GM23338 (cell line): Measurements from ENCODE around the gene VSIG4. TPM values are rescaled to one million over a fixed set of nuclear protein-coding genes. Genes with fewer than 3 reads are reported as not detected.

Experiments
- ATAC-seq: fragments of 200-7000 bp; cut with Tn5 transposase; 3 replicates; pipeline ENCODE4 v1.9.1; 2020
- DNase-seq: peaks from one replicate; pipeline ENCODE4 v3.0.0-alpha.2; 2015; ENCODE audit warnings: low spot score
- H2AFZ ChIP-seq: fragments of 200-600 bp; sonication (generic); 2 replicates; pipeline ENCODE4 v1.8.0; 2016; ENCODE audit warnings: antibody characterized with exemption, mild to moderate bottlenecking, moderate library complexity
- H3F3A ChIP-seq: fragments of 200-600 bp; sonication (generic); replicated peaks from 2 replicates; pipeline ENCODE4 v1.8.0; 2017; ENCODE audit warnings: antibody characterized with exemption, mixed run types, low read depth
- H3K27ac ChIP-seq: fragments of 200-600 bp; sonication (generic); 2 replicates; pipeline ENCODE4 v1.6.1; 2016; ENCODE audit warnings: low read depth
- H3K27me3 ChIP-seq: fragments of 200-600 bp; sonication (generic); 2 replicates; pipeline ENCODE4 v1.8.0; 2016; ENCODE audit warnings: mild to moderate bottlenecking, mixed run types, moderate library complexity; ENCODE audit not compliant: insufficient read depth
- H3K36me3 ChIP-seq: fragments of 200-600 bp; sonication (generic); 2 replicates; pipeline ENCODE4 v1.8.0; 2016; ENCODE audit warnings: mild to moderate bottlenecking; ENCODE audit not compliant: insufficient read depth
- H3K4me1 ChIP-seq: fragments of 200-600 bp; sonication (generic); 2 replicates; pipeline ENCODE4 v1.8.0; 2016; ENCODE audit warnings: mild to moderate bottlenecking, moderate library complexity; ENCODE audit not compliant: insufficient read depth
- H3K4me2 ChIP-seq: fragments of 200-600 bp; sonication (generic); 2 replicates; pipeline ENCODE4 v1.7.1; 2017; ENCODE audit warnings: mixed run types
- H3K4me3 ChIP-seq: fragments of 200-600 bp; sonication (generic); 2 replicates; pipeline ENCODE4 v1.6.1; 2016; ENCODE audit warnings: mixed run types
- H3K79me2 ChIP-seq: fragments of 200-600 bp; sonication (generic); replicated peaks from 2 replicates; pipeline ENCODE4 v1.8.0; 2017; ENCODE audit warnings: mild to moderate bottlenecking; ENCODE audit not compliant: insufficient read depth
- H3K9me2 ChIP-seq: fragments of 200-600 bp; sonication (generic); 2 replicates; pipeline ENCODE4 v1.8.0; 2017; ENCODE audit not compliant: insufficient read depth
- H4K20me1 ChIP-seq: fragments of 200-600 bp; sonication (generic); replicated peaks from 2 replicates; pipeline ENCODE4 v1.8.0; 2017; ENCODE audit warnings: mild to moderate bottlenecking; ENCODE audit not compliant: insufficient read depth
- H3K27ac Mint-ChIP-seq: 2 replicates; pipeline ENCODE4 v1.8.0; 2020; ENCODE audit warnings: inconsistent platforms, mild to moderate bottlenecking, moderate library complexity, mixed read lengths
- H3K27me3 Mint-ChIP-seq: 3 replicates; pipeline ENCODE4 v1.8.0; 2022; ENCODE audit warnings: low read depth, mild to moderate bottlenecking, moderate library complexity, mixed read lengths, inconsistent platforms; ENCODE audit not compliant: insufficient read depth, poor library complexity
- H3K36me3 Mint-ChIP-seq: 3 replicates; pipeline ENCODE4 v1.8.0; 2021; ENCODE audit warnings: low read depth, mild to moderate bottlenecking, inconsistent platforms, moderate library complexity, mixed read lengths
- H3K4me1 Mint-ChIP-seq: 3 replicates; pipeline ENCODE4 v1.8.0; 2020; ENCODE audit warnings: mild to moderate bottlenecking, inconsistent platforms, mixed read lengths
- H3K4me3 Mint-ChIP-seq: 3 replicates; pipeline ENCODE4 v1.8.0; 2021; ENCODE audit warnings: moderate library complexity, mild to moderate bottlenecking, inconsistent platforms, mixed read lengths
- H3K9me3 Mint-ChIP-seq: 3 replicates; pipeline ENCODE4 v1.8.0; 2020; ENCODE audit warnings: moderate library complexity, mild to moderate bottlenecking, inconsistent platforms, mixed read lengths
- CREB1 ChIP-seq: fragments of 250-450 bp; sonication (Bioruptor Pico); IDR thresholded peaks from 2 replicates; pipeline ENCODE4 v1.5.0; 2020; ENCODE audit warnings: low read depth, mild to moderate bottlenecking, moderate library complexity
- CTCF ChIP-seq, 2 experiments: fragments of 200-600 bp in 1 of 2; sonication (generic) in 1 of 2; conservative IDR thresholded peaks; 2 replicates each; pipeline versions ENCODE4 v1.5.1 to v1.6.1; 2016 to 2017; ENCODE audit warnings: antibody characterized with exemption in 2 of 2, low read depth in 2 of 2, mild to moderate bottlenecking in 2 of 2, moderate library complexity in 1 of 2
- JUNB ChIP-seq: IDR thresholded peaks from one replicate; pipeline ENCODE4 v1.6.1; 2016; ENCODE audit warnings: antibody characterized with exemption; ENCODE audit not compliant: unreplicated experiment
- NANOG ChIP-seq: IDR thresholded peaks from 2 replicates; pipeline ENCODE4 v1.6.1; 2016; ENCODE audit warnings: antibody characterized with exemption, borderline replicate concordance
- ZNF462 ChIP-seq: fragments of 250-450 bp; sonication (Bioruptor Pico); IDR thresholded peaks from 2 replicates; pipeline ENCODE4 v1.5.0; 2020; ENCODE audit warnings: mild to moderate bottlenecking, moderate library complexity
- polyA plus RNA-seq: library from polyadenylated mRNA; unstranded; fragments of >200 nt; fragmentation: Nextera tagmentation; extraction: Ambion mirVana; gene quantifications from 2 replicates; pipeline ENCODE4 v1.2.1, GENCODE V29; 2016
- total RNA-seq: library from RNA; depleted of rRNA; stranded (reverse); fragments of >200 nt; shearing (Covaris generic); gene quantifications from 2 replicates; pipeline ENCODE4 v1.2.3, GENCODE V29; 2014

The VSIG4 gene
- total and polyA plus RNA-seq, 2 experiments from 2014 or later: not detected

- Mint-ChIP-seq H3K36me3 (no peaks in the 10 kb centered on the region), H3K9me3 (no peaks in the 10 kb centered on the region), H3K27ac (no peak overlapping the region), H3K27me3 (no peaks in the 10 kb centered on the region), H3K4me1 (no peaks in the 10 kb centered on the region), H3K4me3 (no peak overlapping the region)
- no peak for ATAC-seq
- Histone ChIP-seq H3K4me1 (no peaks in the 10 kb centered on the region), H3K27ac (no peak overlapping the region), H2AFZ (no peak overlapping the region), H4K20me1 (no peaks in the 10 kb centered on the region), H3K4me3 (no peak overlapping the region), H3F3A (no peaks in the 10 kb centered on the region), H3K9me2 (no peaks in the 10 kb centered on the region), H3K27me3 (no peaks in the 10 kb centered on the region), H3K36me3 (no peaks in the 10 kb centered on the region), H3K4me2 (no peak overlapping the region), H3K79me2 (no peaks in the 10 kb centered on the region)
- no peak for DNase-seq
- TF ChIP-seq CREB1 (CRISPR knock-in tag): no peak
Measured at GRCh38 chrX:66023385-66024091, 16.3 kb downstream of the VSIG4 start.

DNA sequence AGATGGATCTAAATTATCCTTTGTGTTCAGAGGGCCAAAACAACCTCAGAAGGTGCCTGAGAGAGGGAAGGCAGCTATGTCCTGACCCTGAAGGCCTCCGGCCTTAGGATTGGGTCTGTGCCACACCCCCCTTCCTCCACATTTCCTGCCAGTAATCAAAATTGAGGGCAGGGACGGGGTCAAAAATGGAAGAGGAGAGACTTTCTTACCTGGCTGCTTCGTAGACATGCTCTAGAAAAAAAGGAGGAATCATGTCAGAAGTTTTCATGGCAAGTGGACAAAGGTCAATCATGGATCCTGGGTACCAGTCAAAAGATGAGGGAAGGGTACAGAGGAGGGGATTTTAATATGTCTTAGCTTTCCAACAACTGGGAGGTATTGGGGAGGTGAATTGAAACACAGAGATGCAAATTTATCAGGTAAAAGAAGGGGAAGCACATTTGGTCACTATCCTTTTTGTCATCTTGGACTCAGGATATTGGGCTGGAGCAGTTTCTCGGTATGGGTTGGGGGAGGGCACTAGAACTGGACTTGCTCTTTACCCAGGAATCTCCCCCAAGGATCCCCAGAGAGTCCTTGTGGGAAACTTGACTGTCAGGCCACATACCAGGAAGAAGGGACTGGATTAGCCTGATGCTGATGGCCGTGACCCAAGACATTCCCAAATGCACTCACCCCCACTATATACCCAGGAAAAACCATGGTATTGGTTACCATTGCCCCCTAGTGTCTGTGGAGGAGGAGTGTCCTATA is 17.1 kb downstream of the VSIG4 start:
- Histone ChIP-seq H3K27me3 (no peaks in the 10 kb centered on the region), H3F3A (no peaks in the 10 kb centered on the region), H2AFZ (no peak overlapping the region), H4K20me1 (no peaks in the 10 kb centered on the region), H3K4me2 (no peak overlapping the region), H3K4me3 (no peak overlapping the region), H3K9me2 (no peaks in the 10 kb centered on the region), H3K27ac (no peak overlapping the region), H3K36me3 (no peaks in the 10 kb centered on the region), H3K79me2 (no peaks in the 10 kb centered on the region), H3K4me1 (no peaks in the 10 kb centered on the region)
- Mint-ChIP-seq H3K9me3 (no peaks in the 10 kb centered on the region), H3K27ac (no peak overlapping the region), H3K36me3 (no peaks in the 10 kb centered on the region), H3K27me3 (no peaks in the 10 kb centered on the region), H3K4me1 (no peaks in the 10 kb centered on the region), H3K4me3 (no peak overlapping the region)
- ATAC-seq (peak; percentile 87), DNase-seq (peak; percentile 50)
- no peak for TF ChIP-seq NANOG
- TF ChIP-seq CTCF (conservative IDR thresholded peaks at IDR 0.05; ENCODE audit: low read depth in 2 of 2): peak; percentile 49 to 52

DNA sequence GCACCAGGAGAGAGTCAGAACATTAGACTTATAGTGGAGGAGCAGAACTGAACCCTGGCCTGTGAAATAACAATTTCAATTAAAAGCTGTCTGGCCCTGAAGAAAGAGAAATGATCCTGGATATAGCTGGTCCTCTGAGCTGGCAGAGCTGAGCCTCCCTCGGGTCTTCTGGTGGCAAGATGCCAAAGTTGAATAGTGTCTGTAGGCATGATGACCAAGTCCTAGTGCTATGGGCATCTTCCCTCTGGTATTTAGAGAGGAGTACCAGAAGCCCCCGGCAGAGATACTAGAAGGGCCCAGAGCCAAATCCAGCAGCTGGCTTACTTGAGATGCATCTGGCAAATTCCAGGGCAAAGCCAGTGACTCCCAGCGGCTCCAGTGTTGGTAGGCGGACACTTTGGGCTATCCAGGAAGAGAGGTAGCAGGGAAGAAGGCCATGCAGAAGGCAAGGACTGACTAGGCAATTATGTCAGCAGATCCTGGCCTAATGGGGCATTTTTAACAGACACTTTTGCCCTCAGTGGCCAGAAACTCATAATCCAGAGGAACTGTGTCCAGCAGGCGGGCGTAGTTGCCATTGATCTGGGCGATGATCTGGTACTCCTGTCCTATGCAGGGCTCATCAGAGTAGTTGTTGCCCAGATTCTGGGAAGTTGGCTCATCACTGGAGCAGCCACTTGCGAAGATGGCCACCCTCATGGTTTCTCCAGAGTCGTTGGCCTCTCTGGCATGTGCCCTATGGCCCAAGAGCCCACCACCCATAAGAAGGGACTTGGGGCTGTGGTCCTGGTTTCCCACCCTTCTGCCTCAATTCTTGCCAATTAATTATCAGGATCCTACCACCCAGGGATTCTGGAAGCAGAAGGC is 17.9 kb downstream of the VSIG4 start:
- no peak overlapping the region for H3K27ac Mint-ChIP-seq
- H3K4me3 ChIP-seq: no peak overlapping the region
- H3K27me3 Mint-ChIP-seq: no peaks in the 10 kb centered on the region
- TF ChIP-seq ZNF462 (CRISPR knock-in tag) (no peak), JUNB (no peak)

More for the DNA sequence above, 17.9 kb downstream of the VSIG4 start:
- Mint-ChIP-seq H3K4me1 (peaks cover 5% of the 10 kb centered on the region; the same call in 1 of the 3 replicates), H3K9me3 (no peaks in the 10 kb centered on the region), H3K36me3 (no peaks in the 10 kb centered on the region), H3K4me3 (no peak overlapping the region)
- no peak for ATAC-seq
- no peak overlapping the region for H3K4me2 ChIP-seq
- H3K27me3 ChIP-seq: no peaks in the 10 kb centered on the region
- H3K27ac ChIP-seq: no peak overlapping the region
- no peaks in the 10 kb centered on the region for H3K9me2 ChIP-seq
- no peaks in the 10 kb centered on the region for H3K79me2 ChIP-seq
- no peak overlapping the region for H2AFZ ChIP-seq
- H3K36me3 ChIP-seq: no peaks in the 10 kb centered on the region
- H3F3A ChIP-seq: no peaks in the 10 kb centered on the region
- H4K20me1 ChIP-seq: no peaks in the 10 kb centered on the region
- no peak for DNase-seq
- H3K4me1 ChIP-seq: no peaks in the 10 kb centered on the region
